GM13977 (cell line): ENCODE results near the gene BTBD2.

Experiments used
- DNase-seq: peaks from one replicate; pipeline ENCODE4 v3.0.0; 2012; ENCODE audit warnings: low spot score
- in situ Hi-C: fragments of 300-500 bp; cut with MboI; formaldehyde crosslinking; loops from one replicate; pipeline ENCODE4 v1.12.0; 2022; ENCODE audit warnings: low sequenced_read_pairs, low pct_unique_long_range_greater_than_20kb, mixed read lengths, inconsistent platforms; ENCODE audit not compliant: unreplicated experiment
- TF ChIP-seq, protein P1 (sequence below): IDR thresholded peaks from 2 replicates; pipeline ENCODE4 v1.5.1; 2012; ENCODE audit warnings: mild to moderate bottlenecking, control low read depth; ENCODE audit not compliant: insufficient read depth; ENCODE audit errors: extremely low read depth, missing control alignments

Gene BTBD2

DNA sequence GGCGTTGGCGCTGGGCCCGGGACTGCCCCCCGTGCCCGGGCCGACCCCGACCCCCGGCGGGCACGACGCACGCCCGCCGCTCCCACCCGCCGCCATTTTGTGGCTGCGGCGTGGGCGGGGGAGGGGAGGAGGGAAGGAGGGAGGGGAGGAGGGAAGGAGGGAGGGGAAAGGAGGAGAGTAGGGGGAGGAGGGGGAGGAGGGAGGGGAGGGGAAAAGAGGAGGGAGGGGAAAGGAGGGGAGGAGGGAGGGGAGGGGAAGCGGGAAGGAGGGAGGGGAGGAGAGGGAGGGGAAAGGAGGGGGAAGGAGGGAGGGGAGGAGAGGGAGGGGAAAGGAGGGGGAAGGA is at the start of gene BTBD2:
Gene BTBD2 (minus strand): TSS at position 107 of the 343 bp plus-strand sequence. CDS start 11 bp downstream, at position 96.
- TF ChIP-seq, protein P1, sequence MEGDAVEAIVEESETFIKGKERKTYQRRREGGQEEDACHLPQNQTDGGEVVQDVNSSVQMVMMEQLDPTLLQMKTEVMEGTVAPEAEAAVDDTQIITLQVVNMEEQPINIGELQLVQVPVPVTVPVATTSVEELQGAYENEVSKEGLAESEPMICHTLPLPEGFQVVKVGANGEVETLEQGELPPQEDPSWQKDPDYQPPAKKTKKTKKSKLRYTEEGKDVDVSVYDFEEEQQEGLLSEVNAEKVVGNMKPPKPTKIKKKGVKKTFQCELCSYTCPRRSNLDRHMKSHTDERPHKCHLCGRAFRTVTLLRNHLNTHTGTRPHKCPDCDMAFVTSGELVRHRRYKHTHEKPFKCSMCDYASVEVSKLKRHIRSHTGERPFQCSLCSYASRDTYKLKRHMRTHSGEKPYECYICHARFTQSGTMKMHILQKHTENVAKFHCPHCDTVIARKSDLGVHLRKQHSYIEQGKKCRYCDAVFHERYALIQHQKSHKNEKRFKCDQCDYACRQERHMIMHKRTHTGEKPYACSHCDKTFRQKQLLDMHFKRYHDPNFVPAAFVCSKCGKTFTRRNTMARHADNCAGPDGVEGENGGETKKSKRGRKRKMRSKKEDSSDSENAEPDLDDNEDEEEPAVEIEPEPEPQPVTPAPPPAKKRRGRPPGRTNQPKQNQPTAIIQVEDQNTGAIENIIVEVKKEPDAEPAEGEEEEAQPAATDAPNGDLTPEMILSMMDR, result no peak
- DNase-seq, result no peak
- in situ Hi-C loops, result no loop called here

- TF ChIP-seq, protein P1, result no peak
- in situ Hi-C loops, result no loop called here
- DNase-seq, result no peak
These were observed 49.4 kb upstream of the BTBD2 start for GRCh38 chr19:2064788-2065524.

- TF ChIP-seq, protein P1, result no peak
- in situ Hi-C loops, result no loop called here
- no peak for DNase-seq
These were observed 48.9 kb upstream of the BTBD2 start for GRCh38 chr19:2064395-2064787.

DNA sequence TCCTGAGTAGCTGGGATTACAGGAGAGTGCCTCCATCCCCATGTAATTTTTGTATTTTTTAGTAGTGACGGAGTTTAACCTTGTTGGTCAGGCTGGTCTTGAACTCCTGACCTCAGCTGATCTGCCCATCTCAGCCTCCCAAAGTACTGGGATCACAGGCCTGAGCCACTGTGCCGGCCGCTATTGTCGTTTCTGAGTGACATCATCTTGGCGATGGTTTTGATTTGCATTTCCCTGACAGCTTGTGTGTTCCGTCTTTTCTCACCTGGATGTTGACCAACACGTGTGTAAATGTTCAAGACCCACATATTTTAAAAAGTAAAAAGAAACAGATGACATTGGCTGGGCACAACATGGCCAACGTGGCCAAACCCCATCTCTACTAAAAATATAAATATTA is 48.3 kb upstream of the BTBD2 start:
- in situ Hi-C loops, result no loop called here
- DNase-seq, result no peak
- TF ChIP-seq, protein P1, result no peak

DNA sequence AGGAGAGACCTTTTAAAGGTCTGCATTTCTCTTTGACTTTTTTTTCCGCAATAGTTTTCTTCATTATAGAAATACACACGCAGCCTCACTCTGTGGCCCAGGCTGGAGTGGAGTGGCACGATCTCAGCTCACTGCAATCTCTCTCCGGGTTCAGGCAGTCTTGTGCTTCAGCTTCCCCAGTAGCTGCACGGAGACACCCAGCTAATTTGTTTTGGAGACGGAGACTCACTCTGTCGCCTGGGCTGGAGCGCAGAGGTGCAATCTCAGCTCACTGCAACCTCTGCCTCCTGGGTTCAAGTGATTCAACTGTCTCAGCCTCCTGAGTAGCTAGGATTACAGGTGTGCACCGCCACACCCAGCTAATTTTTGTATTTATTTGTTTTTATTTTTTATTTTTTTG is 47.3 kb upstream of the BTBD2 start:
- in situ Hi-C loops, result no loop called here
- TF ChIP-seq, protein P1, result no peak
- DNase-seq, result no peak

DNA sequence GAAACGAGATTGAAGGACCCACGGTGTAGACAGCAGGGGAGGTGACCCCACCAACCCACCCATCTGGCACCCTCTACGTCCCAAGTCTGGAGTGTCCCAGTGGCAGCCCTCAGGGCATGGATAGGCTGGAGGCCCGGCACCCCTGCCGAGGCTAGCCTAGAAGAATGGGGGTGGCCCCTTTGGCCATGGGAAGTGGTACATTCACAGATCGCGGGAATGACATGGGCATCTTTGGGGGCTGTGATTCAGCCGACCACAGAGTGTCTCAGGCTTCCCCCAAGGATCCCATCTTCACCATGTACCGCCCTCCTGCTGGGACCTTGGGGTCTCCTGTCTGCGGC is 46.8 kb upstream of the BTBD2 start:
- in situ Hi-C loops, result no loop called here
- TF ChIP-seq, protein P1, result no peak

More for the DNA sequence above, 46.8 kb upstream of the BTBD2 start:
- DNase-seq, result no peak
